Osteoblast (primary cell): ENCODE results near the gene GP9. TPM values are rescaled to one million over a fixed set of nuclear protein-coding genes. Genes with fewer than 3 reads are reported as not detected.
A peak's percentile ranks its signal among the peaks of the same experiment; 100 is the strongest.

ENCODE experiments used
- DNase-seq: peaks from one replicate; pipeline ENCODE4 v3.0.0; 2011; ENCODE audit warnings: low spot score, mixed read lengths; ENCODE audit not compliant: insufficient read length; ENCODE audit errors: missing footprints
- H2AFZ ChIP-seq: 2 replicates; pipeline ENCODE4 v1.6.0; 2011; ENCODE audit warnings: mild to moderate bottlenecking, low read length
- H3K27ac ChIP-seq: 2 replicates; pipeline ENCODE4 v1.5.1; 2011; ENCODE audit warnings: mild to moderate bottlenecking, low read depth, low read length, moderate library complexity
- H3K27me3 ChIP-seq: 2 replicates; pipeline ENCODE4 v1.6.0; 2012; ENCODE audit warnings: mild to moderate bottlenecking, control low read depth, inconsistent platforms, low read length, moderate library complexity; ENCODE audit not compliant: insufficient read depth
- H3K36me3 ChIP-seq: 2 replicates; pipeline ENCODE4 v1.5.1; 2011; ENCODE audit warnings: mild to moderate bottlenecking, low read length, control low read depth, moderate library complexity; ENCODE audit not compliant: insufficient read depth
- H3K4me1 ChIP-seq: 2 replicates; pipeline ENCODE4 v1.5.1; 2011; ENCODE audit warnings: mild to moderate bottlenecking, low read length, control low read depth, moderate library complexity; ENCODE audit not compliant: insufficient read depth
- H3K4me2 ChIP-seq: 2 replicates; pipeline ENCODE4 v1.6.0; 2011; ENCODE audit warnings: mild to moderate bottlenecking, low read length; ENCODE audit not compliant: insufficient read depth
- H3K4me3 ChIP-seq: fragments of 200-600 bp; sonication (generic); 3 replicates; pipeline ENCODE4 v1.5.1; 2012; ENCODE audit warnings: mild to moderate bottlenecking, low read length, inconsistent platforms; ENCODE audit not compliant: insufficient read depth
- H3K79me2 ChIP-seq: 2 replicates; pipeline ENCODE4 v1.6.0; 2012; ENCODE audit warnings: mild to moderate bottlenecking, low read length, control low read depth, inconsistent platforms; ENCODE audit not compliant: insufficient read depth
- H3K9me3 ChIP-seq: 2 replicates; pipeline ENCODE4 v1.5.1; 2011; ENCODE audit warnings: low read depth, low read length, control low read depth
- H4K20me1 ChIP-seq: 2 replicates; pipeline ENCODE4 v1.6.0; 2012; ENCODE audit warnings: mild to moderate bottlenecking, low read length, control low read depth; ENCODE audit not compliant: insufficient read depth
- total RNA-seq: library from RNA; depleted of rRNA; stranded (reverse); fragments of >200 nt; gene quantifications from 2 replicates; pipeline ENCODE4 v1.2.3, GENCODE V29; 2012
- TF ChIP-seq, protein P1 (sequence below): IDR thresholded peaks from 2 replicates; pipeline ENCODE4 v1.5.1; 2011; ENCODE audit warnings: mild to moderate bottlenecking, low read depth, low read length, moderate library complexity; ENCODE audit errors: extremely low read depth

Gene GP9
- total RNA-seq, 1 donor = not detected

DNA sequence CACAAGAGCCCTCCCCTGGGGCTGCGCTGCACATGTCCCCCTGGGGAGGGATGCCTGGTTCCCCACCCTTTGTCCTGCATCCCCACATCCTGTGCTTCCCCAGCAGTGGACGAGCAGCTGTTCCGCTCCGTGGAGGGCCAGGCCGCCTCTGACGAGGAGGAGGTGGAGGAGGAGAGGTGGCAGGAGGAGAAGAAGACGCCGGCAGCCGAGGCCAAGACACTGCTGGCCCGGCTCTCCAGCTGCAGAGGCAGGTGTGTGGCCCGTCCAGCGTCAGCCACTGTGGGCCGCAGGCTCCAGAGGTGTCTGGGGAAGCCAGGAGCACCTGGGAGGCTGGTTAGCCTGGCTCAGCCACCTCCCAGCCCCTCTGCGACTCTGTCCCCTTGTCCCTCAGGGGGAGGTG, 27.9 kb upstream of the GP9 start:
- H3K9me3 ChIP-seq = no peaks in the 10 kb centered on the region
- DNase-seq = peak; percentile 41
- no peak overlapping the region for H3K27ac ChIP-seq
- no peaks in the 10 kb centered on the region for H4K20me1 ChIP-seq
- no peaks in the 10 kb centered on the region for H3K79me2 ChIP-seq
- no peak overlapping the region for H3K4me3 ChIP-seq
- no peak overlapping the region for H2AFZ ChIP-seq
- H3K27me3 ChIP-seq = no peaks in the 10 kb centered on the region
- H3K4me1 ChIP-seq = no peaks in the 10 kb centered on the region
- no peaks in the 10 kb centered on the region for H3K36me3 ChIP-seq
- TF ChIP-seq, protein P1, sequence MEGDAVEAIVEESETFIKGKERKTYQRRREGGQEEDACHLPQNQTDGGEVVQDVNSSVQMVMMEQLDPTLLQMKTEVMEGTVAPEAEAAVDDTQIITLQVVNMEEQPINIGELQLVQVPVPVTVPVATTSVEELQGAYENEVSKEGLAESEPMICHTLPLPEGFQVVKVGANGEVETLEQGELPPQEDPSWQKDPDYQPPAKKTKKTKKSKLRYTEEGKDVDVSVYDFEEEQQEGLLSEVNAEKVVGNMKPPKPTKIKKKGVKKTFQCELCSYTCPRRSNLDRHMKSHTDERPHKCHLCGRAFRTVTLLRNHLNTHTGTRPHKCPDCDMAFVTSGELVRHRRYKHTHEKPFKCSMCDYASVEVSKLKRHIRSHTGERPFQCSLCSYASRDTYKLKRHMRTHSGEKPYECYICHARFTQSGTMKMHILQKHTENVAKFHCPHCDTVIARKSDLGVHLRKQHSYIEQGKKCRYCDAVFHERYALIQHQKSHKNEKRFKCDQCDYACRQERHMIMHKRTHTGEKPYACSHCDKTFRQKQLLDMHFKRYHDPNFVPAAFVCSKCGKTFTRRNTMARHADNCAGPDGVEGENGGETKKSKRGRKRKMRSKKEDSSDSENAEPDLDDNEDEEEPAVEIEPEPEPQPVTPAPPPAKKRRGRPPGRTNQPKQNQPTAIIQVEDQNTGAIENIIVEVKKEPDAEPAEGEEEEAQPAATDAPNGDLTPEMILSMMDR = no peak
- no peak overlapping the region for H3K4me2 ChIP-seq

DNA sequence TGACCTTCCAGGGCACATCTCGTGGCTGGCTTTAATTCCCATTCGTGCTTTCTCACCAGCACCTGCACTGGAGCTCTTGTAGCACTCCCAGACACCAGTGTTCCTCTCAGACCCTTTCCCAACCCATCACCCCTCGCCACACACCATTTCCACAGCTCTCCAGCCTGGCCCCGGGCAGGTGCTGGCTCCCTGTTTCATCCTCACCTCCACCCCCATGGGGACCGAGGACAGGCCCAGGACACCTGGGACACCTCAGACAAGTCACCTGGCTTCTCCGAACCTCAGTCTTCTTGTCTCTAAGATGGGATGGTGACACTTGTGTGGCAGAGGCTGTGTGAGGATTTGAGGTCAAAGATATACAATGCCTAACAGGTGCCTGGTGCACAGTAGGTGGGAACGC, 27.4 kb upstream of the GP9 start:
- Histone ChIP-seq H3K4me3 (no peak overlapping the region), H3K9me3 (no peaks in the 10 kb centered on the region), H3K27ac (no peak overlapping the region), H3K4me2 (no peak overlapping the region), H3K36me3 (no peaks in the 10 kb centered on the region), H4K20me1 (no peaks in the 10 kb centered on the region), H3K4me1 (no peaks in the 10 kb centered on the region), H3K27me3 (no peaks in the 10 kb centered on the region), H3K79me2 (no peaks in the 10 kb centered on the region), H2AFZ (no peak overlapping the region)
- TF ChIP-seq, protein P1 = no peak
- peak; percentile 71 for DNase-seq

DNA sequence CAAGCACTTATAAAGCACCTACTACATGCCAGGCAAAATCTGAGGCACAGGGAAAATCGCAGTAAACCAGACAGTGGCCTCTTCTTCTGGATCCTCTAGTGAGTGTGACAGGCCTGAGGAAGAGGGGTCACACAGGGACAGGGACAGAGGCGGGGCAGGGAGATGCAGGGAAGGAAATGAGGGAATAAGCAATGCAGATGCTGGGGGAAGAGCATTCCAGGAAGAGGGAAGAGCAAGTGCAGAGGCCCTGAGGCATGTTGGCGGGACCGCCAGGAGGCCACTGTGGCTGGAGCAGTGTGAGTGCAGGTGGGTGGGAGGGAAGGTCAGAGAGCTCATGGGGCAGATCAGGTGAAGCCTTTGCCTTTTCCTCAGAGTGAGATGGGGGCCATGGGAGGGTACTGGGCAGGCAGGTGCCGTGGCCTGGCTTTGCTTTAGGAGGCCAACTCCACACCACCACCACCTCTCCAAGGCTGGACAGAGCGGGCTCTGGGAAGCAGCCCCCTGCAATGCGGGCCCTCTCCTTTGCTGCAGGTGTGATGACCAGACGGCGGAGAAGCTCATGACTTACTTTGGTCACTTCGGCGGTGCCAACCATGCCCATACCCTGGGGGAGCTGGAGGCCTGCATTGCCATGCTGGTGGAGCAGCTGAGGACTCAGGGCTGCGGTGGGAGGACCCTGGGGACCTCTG, 26.8 kb upstream of the GP9 start:
- H3K36me3 ChIP-seq = no peaks in the 10 kb centered on the region
- H4K20me1 ChIP-seq = no peaks in the 10 kb centered on the region
- H3K4me1 ChIP-seq = no peaks in the 10 kb centered on the region
- H2AFZ ChIP-seq = no peak overlapping the region
- H3K27ac ChIP-seq = no peak overlapping the region
- peak; percentile 78 for DNase-seq
- H3K27me3 ChIP-seq = peaks cover 6% of the 10 kb centered on the region
- no peak overlapping the region for H3K4me2 ChIP-seq
- H3K4me3 ChIP-seq = no peak overlapping the region
- no peaks in the 10 kb centered on the region for H3K79me2 ChIP-seq
- H3K9me3 ChIP-seq = no peaks in the 10 kb centered on the region
- TF ChIP-seq, protein P1 = no peak

DNA sequence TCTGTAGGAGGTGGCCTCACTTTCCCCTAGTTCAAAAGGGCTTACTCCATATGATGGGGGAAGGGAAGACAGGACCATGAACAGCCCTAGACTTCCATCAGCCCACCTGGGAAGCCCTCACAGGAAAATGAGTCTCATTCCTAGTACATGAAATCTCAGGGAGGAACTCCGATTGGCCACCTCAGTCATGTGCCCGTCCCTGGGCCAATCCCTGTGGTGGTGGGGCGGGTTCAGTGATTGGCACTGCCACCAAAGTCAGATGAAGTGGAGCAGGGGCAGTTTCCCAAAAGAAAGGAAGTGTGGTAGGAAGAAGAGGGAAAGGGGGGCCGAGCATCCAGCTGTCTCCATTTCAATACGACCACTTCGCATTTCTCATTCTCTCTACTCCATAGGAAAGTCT, 25.9 kb upstream of the GP9 start:
- Histone ChIP-seq H3K9me3 (no peaks in the 10 kb centered on the region), H3K27me3 (peaks cover 10% of the 10 kb centered on the region), H2AFZ (no peak overlapping the region), H3K27ac (no peak overlapping the region), H4K20me1 (no peaks in the 10 kb centered on the region), H3K4me1 (no peaks in the 10 kb centered on the region), H3K79me2 (no peaks in the 10 kb centered on the region), H3K36me3 (no peaks in the 10 kb centered on the region), H3K4me2 (no peak overlapping the region), H3K4me3 (no peak overlapping the region)
- DNase-seq = peak; percentile 86
- TF ChIP-seq, protein P1 = no peak
